Prostate gland (tissue), 2 donors: ENCODE measurements around the gene EPAS1.

Source experiments
- POLR2A ChIP-seq: fragments of 450-650 bp; IDR thresholded peaks from one replicate; pipeline ENCODE4 v1.6.1; 2016; ENCODE audit warnings: antibody characterized with exemption, mild to moderate bottlenecking
- TF ChIP-seq, protein P1 (sequence below), 4 experiments: fragments of 200-600 bp in 2 of 4; fragments of 450-650 bp in 2 of 4; sonication (generic) in 2 of 4; IDR thresholded peaks; 1 replicate in 3 of 4; 2 replicates in 1 of 4; pipeline ENCODE4 v1.5.1; 2016 to 2019; ENCODE audit warnings: antibody characterized with exemption in 4 of 4, mild to moderate bottlenecking in 2 of 4, moderate library complexity in 2 of 4

DNA sequence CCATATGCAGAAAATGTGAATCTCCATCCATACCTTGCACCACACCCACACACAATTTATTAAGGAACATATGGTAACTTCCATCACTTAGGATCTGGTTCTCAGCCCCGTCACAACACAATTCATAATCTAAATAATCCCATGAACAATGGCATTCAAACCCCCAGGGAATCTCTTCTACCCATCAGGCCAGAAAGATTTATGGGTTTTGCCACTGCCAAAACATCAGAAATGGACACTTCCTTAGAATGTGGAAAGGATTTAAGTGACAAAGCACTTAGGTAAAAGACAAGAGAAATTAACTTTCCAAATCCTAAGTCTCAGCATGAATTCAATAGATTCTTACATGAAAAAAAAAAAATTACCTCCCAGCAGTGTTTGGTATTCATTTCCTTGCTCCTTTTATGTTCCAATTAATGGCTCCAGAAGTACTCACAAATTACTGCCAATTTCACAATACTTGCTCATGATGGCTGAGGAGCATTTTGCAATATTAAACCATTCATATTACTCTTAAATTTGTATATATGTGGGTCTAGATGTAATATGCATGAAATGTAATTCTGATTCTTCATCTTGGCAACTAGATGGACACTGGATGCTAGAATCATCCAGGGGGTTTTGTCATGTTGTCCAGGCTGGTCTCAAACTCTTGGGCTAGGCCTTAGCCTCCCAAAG, 125.6 kb downstream of the EPAS1 start:
- no peak for TF ChIP-seq POLR2A
- TF ChIP-seq, protein P1, sequence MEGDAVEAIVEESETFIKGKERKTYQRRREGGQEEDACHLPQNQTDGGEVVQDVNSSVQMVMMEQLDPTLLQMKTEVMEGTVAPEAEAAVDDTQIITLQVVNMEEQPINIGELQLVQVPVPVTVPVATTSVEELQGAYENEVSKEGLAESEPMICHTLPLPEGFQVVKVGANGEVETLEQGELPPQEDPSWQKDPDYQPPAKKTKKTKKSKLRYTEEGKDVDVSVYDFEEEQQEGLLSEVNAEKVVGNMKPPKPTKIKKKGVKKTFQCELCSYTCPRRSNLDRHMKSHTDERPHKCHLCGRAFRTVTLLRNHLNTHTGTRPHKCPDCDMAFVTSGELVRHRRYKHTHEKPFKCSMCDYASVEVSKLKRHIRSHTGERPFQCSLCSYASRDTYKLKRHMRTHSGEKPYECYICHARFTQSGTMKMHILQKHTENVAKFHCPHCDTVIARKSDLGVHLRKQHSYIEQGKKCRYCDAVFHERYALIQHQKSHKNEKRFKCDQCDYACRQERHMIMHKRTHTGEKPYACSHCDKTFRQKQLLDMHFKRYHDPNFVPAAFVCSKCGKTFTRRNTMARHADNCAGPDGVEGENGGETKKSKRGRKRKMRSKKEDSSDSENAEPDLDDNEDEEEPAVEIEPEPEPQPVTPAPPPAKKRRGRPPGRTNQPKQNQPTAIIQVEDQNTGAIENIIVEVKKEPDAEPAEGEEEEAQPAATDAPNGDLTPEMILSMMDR (IDR thresholded peaks at IDR 0.05), result no peak
